Naive B cell (primary cell): ENCODE results near the gene MRPL4. TPM values are rescaled to one million over a fixed set of nuclear protein-coding genes. Genes with fewer than 3 reads are reported as not detected.

Source experiments
- ATAC-seq, 2 donors: fragments of 150-1000 bp; cut with Tn5 transposase; 2 replicates each; pipeline ENCODE4 v1.10.0; 2021; ENCODE audit warnings: low read depth in 2 of 2, mild to moderate bottlenecking in 2 of 2, moderate library complexity in 2 of 2
- DNase-seq: peaks from one replicate; pipeline ENCODE4 v3.0.0; 2022
- H3K27ac Mint-ChIP-seq, 6 donors: one replicate each; pipeline ENCODE4 v1.8.0; 2020 to 2022; ENCODE audit warnings: mild to moderate bottlenecking in 6 of 6, mixed read lengths in 6 of 6, moderate library complexity in 5 of 6, inconsistent platforms in 2 of 6
- H3K27me3 Mint-ChIP-seq, 3 donors: one replicate each; pipeline ENCODE4 v1.8.0; 2021 to 2022; ENCODE audit warnings: mixed read lengths in 3 of 3, mild to moderate bottlenecking in 1 of 3
- H3K36me3 Mint-ChIP-seq, 2 donors: one replicate each; pipeline ENCODE4 v1.8.0; 2020 to 2022; ENCODE audit warnings: mixed read lengths in 2 of 2, inconsistent platforms in 1 of 2, mild to moderate bottlenecking in 1 of 2
- H3K4me1 Mint-ChIP-seq, 3 donors: one replicate each; pipeline ENCODE4 v1.8.0; 2020 to 2022; ENCODE audit warnings: mixed read lengths in 3 of 3, inconsistent platforms in 1 of 3, mild to moderate bottlenecking in 1 of 3, moderate library complexity in 1 of 3
- H3K4me3 Mint-ChIP-seq, 8 donors: one replicate each; pipeline ENCODE4 v1.8.0; 2020 to 2022; ENCODE audit warnings: mild to moderate bottlenecking in 8 of 8, mixed read lengths in 8 of 8, moderate library complexity in 8 of 8, inconsistent platforms in 2 of 8
- H3K9me3 Mint-ChIP-seq, 7 donors: one replicate each; pipeline ENCODE4 v1.8.0; 2020 to 2022; ENCODE audit warnings: mixed read lengths in 7 of 7, mild to moderate bottlenecking in 5 of 7, inconsistent platforms in 2 of 7, moderate library complexity in 1 of 7
- polyA plus RNA-seq, 6 donors: library from polyadenylated mRNA; unstranded; fragments of 300-500 nt; fragmentation: Illumina TruSeq; gene quantifications; one replicate each; pipeline ENCODE4 v1.2.3, GENCODE V29; 2021; ENCODE audit warnings: low read depth in 6 of 6

MRPL4 gene
- polyA plus RNA-seq, 6 donors from 2014 or later: 23.7 to 34.3 (median 27.4) TPM

DNA sequence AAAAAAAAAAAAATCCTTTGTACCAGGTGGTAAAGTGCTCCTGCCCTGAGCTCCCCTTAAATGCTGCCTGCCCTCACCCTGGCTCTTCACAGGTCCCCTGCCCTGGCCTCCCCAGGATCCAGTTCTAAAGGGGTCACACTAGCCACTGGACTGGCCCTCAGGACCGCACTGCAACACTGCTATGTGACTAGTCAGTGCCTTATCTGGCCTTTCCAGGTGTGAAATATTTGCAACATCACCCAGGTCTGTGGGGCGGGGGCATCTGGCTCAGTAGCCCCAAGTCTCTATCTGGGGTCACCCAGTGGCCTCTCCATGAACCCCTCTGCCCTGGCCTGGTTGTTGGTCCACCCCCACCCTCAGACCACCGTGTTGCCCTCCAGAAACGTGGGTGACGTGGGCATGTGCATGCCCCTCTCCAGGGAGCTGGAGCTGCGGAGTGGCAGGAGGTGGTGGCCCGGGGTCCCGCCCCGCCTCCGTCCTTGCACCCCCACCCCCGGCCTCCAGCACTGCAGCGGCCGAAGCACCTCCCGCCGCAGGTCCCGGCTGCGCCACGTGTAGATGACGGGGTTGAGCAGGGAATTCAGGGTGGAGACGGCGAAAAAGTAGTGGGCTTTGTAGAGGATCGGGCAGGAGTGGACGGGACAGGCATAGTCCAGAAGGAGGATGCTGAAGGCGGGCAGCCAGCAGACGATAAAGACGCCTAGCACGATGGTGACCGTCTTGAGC, 28.4 kb upstream of the MRPL4 start:
- Mint-ChIP-seq H3K36me3 (no peaks in the 10 kb centered on the region), H3K4me3 (no peak overlapping the region), H3K4me1 (peaks cover 3 to 13% (median 6%) of the 10 kb centered on the region in 3 donors), H3K9me3 (no peaks in the 10 kb centered on the region), H3K27me3 (peaks cover 0 to 5% (median 0%) of the 10 kb centered on the region in 3 donors), H3K27ac (no peak overlapping the region)
- no peak for ATAC-seq
- DNase-seq: no peak

DNA sequence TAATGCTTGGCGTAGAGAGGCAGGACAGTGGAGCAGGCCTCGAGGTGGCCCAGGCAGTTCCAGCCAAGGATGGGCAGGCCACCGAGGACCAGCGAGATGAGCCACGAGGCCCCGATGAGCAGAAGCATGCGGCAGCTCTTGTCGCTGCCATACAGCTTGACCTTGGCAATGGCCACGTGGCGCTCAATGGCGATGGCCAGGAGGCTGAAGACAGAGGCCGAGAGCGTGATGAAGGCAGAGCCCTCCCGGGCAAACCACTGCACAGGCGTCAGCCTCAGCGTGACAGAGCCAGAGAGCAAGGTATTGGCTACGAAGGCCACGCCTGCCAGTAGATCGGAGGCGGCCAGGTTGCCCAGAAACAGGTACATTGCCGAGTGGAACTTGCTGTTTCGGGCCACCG, 27.7 kb upstream of the MRPL4 start:
- Mint-ChIP-seq H3K4me3 (no peak overlapping the region), H3K27ac (peak overlapping the region in 1 of 6 donors; percentile 44), H3K9me3 (no peaks in the 10 kb centered on the region), H3K27me3 (peaks cover 0 to 5% (median 0%) of the 10 kb centered on the region in 3 donors), H3K36me3 (no peaks in the 10 kb centered on the region), H3K4me1 (peaks cover 7 to 20% (median 11%) of the 10 kb centered on the region in 3 donors)
- ATAC-seq (no peak), DNase-seq (no peak)

DNA sequence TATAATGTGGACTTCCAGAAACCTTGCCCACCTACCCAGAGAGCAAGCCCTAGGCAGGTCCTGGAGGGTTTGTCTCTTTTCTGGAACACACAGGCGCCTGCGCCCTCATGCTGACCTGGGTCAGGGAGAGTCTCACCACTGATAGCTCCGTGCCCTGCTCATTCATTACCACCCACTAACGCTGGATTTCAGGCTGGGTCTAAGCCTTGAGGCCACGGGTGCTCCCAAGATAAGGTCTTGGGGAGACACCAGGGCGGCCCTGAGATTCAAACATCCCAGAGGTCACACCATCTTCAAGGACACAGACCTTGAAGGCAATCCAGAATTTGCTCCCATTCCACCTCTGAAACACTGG, 26.0 kb upstream of the MRPL4 start:
- Mint-ChIP-seq H3K27ac (peak overlapping the region in 2 of 6 donors; percentile 9 to 56), H3K36me3 (no peaks in the 10 kb centered on the region), H3K4me3 (no peak overlapping the region), H3K4me1 (peaks cover 10 to 26% (median 13%) of the 10 kb centered on the region in 3 donors), H3K27me3 (peaks cover 0 to 5% (median 0%) of the 10 kb centered on the region in 3 donors), H3K9me3 (no peaks in the 10 kb centered on the region)
- no peak for ATAC-seq
- no peak for DNase-seq

DNA sequence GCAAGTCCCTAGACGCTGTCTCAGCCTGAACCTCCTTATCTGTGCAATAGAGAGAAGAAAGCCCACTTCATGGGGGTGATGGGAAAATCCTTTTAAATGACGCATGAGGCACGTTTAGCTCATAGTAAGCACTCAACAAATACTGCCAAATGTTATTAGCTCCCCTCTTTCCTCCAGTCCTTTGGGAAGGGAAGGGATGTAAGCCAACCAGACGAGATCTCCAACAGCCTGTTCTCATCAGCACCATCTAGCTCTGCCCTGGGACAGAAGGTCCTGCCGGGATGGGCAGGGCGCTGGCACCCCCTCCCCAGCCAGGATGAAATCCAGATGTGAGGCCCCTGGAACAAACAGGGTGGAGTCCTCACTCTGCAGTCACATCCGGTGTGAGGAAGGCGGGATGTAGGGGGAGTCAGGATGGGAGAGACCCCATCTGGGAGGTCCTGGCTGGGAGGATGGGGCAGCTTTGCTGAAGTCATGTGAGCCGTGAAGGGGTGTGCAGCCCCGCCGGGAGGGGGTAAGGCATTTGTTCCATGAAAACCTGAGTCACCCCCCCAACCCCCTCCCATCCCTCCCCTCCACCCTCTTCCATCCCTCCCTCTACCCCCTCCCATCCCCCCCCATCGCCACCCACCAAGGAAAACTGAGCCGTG, 25.5 kb upstream of the MRPL4 start:
- Mint-ChIP-seq H3K27ac (peak overlapping the region in 2 of 6 donors; percentile 9 to 56), H3K27me3 (peaks cover 0 to 5% (median 0%) of the 10 kb centered on the region in 3 donors), H3K4me3 (no peak overlapping the region), H3K36me3 (no peaks in the 10 kb centered on the region), H3K9me3 (no peaks in the 10 kb centered on the region), H3K4me1 (peaks cover 14 to 27% (median 15%) of the 10 kb centered on the region in 3 donors)
- ATAC-seq: no peak
- DNase-seq: no peak

DNA sequence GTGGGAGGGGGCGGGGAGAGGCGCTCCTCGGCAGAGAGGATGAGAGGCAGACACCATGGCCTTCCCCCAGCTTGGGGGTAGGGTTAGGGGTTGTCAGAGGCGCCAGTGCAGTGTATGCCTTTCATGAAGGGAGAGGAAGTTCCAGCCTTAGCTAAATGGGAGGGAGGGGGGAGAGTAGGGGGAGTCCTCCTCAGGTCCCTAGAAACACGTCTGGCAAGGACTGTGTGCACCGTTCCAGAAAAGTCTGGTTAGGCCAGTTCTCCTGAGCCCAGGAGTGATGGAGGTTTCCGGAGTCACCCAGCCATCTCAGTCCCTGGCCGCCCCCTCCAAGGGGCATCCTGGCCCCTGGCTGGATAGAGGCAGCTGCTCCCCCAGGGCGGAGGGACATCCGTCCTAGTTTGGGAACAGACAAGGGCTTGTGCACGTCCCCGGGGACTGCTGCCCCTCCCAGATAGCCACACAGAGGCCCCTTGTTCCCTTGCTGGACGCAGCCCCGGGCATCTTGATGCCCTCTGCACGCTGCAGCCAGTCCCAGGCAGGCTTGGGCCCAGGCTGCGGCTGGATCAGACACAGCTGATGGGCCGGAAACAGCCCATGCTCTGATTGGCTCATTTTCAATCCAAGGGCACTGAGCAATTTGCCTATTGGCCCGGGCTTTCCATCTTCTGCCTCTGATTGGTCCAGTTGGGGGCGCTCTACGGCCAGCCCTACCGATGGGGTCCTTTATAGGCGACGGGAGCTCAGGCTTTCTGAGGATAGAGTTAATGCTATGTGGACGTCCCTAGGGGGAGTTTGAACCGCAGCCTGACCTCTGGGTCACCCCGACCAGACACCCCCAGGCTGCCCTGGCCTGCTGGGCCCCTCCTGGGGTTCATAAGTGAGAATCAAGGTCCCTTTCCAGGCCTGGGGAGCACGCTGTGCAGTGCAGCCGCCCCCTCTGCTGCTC, 24.7 kb upstream of the MRPL4 start:
- H3K4me1 Mint-ChIP-seq: peaks cover 17 to 34% (median 18%) of the 10 kb centered on the region in 3 donors
- H3K4me3 Mint-ChIP-seq: no peak overlapping the region
- H3K27me3 Mint-ChIP-seq: peaks cover 0 to 5% (median 0%) of the 10 kb centered on the region in 3 donors
- no peak for DNase-seq
- peak overlapping the region in 1 of 6 donors; percentile 9 for H3K27ac Mint-ChIP-seq
- no peaks in the 10 kb centered on the region for H3K9me3 Mint-ChIP-seq
- H3K36me3 Mint-ChIP-seq: no peaks in the 10 kb centered on the region
- ATAC-seq: no peak

DNA sequence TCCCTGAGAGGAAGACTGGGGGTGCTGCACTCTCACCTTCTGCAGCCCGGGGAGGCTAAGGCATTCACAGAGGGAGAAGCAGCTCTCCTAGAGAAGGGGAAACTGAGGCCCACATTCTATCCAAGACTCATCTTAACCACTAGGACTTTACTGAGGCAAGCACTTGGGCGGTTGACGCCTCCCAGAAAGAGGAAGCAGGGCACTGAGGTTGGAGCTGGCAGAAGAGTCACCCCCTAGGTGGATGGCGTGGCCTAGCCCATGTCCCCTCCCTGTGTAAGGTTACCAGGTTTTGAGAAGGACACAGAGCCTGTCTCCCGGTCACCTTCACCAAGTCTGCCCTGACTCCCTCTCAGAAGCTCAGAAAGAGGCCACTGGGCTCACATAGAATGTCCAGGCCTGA, 23.6 kb upstream of the MRPL4 start:
- peak overlapping the region in 4 of 8 donors; percentile 44 to 89 (median 68) for H3K4me3 Mint-ChIP-seq
- no peaks in the 10 kb centered on the region for H3K9me3 Mint-ChIP-seq
- H3K27me3 Mint-ChIP-seq: peaks cover 0 to 5% (median 0%) of the 10 kb centered on the region in 3 donors
- ATAC-seq: no peak
- no peak for DNase-seq
- H3K36me3 Mint-ChIP-seq: no peaks in the 10 kb centered on the region
- peaks cover 18 to 30% (median 20%) of the 10 kb centered on the region in 3 donors for H3K4me1 Mint-ChIP-seq
- peak overlapping the region in 2 of 6 donors; percentile 34 to 93 for H3K27ac Mint-ChIP-seq

DNA sequence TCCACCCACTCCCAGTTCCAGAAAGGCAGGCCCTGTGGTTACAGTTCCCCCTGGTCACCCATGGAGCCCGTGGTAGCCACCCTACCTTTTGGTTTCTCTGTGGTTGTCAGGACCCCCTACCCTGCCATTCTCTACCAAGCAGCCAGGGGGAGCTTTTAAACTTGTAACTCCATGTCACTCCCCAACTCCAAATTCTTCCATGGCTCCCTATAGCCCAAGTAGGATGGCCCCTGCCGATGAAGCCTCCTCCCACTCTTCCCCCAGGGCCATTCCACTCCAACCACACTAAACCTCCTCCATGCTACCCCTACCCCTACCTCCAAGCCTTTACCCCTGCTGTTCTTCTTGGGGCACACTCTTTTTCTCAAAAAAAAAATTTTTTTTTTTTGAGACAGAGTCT, 23.1 kb upstream of the MRPL4 start:
- H3K36me3 Mint-ChIP-seq: no peaks in the 10 kb centered on the region
- H3K4me1 Mint-ChIP-seq: peaks cover 17 to 30% (median 21%) of the 10 kb centered on the region in 3 donors
- H3K4me3 Mint-ChIP-seq: peak overlapping the region in 5 of 8 donors; percentile 60 to 89 (median 78)
- peaks cover 0 to 5% (median 0%) of the 10 kb centered on the region in 3 donors for H3K27me3 Mint-ChIP-seq
- DNase-seq (peak; percentile 57), ATAC-seq (no peak)
- H3K27ac Mint-ChIP-seq: peak overlapping the region in 5 of 6 donors; percentile 30 to 94 (median 57)
- H3K9me3 Mint-ChIP-seq: no peaks in the 10 kb centered on the region

DNA sequence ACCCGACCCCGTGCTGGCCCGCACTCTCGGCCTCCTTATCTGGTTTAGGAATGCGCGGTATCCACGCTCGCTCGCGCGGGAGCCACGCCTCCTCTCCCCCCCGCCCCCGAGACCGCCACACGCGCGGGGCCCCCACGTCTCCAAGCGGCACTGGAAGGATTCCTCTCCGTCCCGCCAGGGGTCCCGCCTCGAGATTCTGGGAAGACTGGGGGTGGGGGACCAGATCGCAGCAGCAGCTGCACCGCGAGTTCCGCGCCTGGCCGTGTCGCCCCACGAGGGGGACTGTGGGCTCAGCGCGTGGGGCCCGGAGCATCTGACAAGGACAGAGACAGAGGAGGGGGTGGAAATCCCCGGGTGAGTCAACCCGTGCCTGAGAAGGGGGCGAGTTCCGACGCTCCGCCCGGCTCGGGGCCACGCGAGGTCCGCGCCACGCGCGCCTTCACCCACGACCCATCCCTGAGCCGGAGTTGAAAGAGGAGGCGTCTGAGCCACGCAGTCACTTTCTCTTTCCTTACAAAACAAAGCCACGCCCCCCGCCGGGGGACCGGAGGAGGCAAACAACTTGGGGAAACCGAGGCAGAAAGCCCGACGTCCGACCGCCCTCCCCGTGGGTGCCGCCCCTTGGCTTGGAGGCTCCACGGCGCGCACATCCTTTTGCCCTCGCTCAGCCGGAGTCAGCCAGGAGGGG, 21.7 kb upstream of the MRPL4 start:
- DNase-seq: peak; percentile 60
- peak overlapping the region; percentile 49 to 96 (median 88) for H3K27ac Mint-ChIP-seq
- ATAC-seq: peak; percentile 62 to 63
- H3K36me3 Mint-ChIP-seq: no peaks in the 10 kb centered on the region
- H3K4me3 Mint-ChIP-seq: peak overlapping the region; percentile 80 to 92 (median 88)
- H3K9me3 Mint-ChIP-seq: no peaks in the 10 kb centered on the region
- peaks cover 15 to 35% (median 27%) of the 10 kb centered on the region in 3 donors for H3K4me1 Mint-ChIP-seq
- H3K27me3 Mint-ChIP-seq: peaks cover 0 to 5% (median 0%) of the 10 kb centered on the region in 3 donors

DNA sequence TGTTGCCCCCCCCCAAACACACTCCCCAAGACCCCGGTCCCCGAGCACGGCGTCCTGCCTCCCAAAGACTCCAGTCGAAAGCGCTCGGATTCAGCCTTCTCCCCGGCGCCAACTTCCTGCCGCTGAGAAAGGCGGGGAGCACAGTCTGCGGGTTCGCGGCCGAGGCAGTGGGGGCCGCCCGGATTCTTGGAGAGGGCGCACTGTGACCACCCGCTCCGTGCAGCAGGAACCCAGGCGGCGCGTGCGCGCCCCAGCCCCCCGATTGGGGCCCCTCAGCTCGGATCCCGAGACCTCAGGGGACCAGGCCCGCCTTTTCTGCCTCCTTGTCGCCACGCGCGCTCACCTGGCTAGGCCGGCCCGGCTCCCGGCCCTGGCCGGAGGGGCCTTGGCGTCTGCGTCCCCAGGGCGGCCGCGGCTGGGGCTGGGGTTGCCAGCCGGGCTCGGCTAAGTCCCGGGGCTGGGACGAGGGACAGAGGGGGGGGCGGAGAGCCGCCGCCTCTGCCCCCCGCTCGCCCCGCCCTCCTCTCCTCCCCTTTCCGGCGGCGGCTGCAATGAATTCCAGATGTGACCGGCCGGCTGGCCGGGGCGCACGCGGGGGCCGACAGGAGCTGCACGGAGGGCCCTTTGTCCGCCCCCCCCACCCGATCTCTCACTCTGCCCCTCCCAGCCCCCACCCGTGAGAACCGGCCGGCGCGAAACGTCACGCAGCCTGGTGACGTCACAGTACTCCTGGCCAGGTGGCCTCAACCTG, 21.0 kb upstream of the MRPL4 start, which contains the start of gene S1PR2:
Gene S1PR2, minus strand, starts transcription at position 471 of the 751 bp plus-strand sequence. CDS start 6,426 bp downstream, outside the sequence.
- no peaks in the 10 kb centered on the region for H3K9me3 Mint-ChIP-seq
- H3K36me3 Mint-ChIP-seq: no peaks in the 10 kb centered on the region
- H3K27me3 Mint-ChIP-seq: peaks cover 0 to 5% (median 0%) of the 10 kb centered on the region in 3 donors
- peak within 1 kb of the TSS; percentile 87 to 96 (median 94) for H3K27ac Mint-ChIP-seq
- DNase-seq (peak; percentile 81), ATAC-seq (peak; percentile 24 to 35)
- H3K4me1 Mint-ChIP-seq: peaks cover 18 to 38% (median 34%) of the 10 kb centered on the region in 3 donors
- peak within 1 kb of the TSS; percentile 80 to 92 (median 88) for H3K4me3 Mint-ChIP-seq

DNA sequence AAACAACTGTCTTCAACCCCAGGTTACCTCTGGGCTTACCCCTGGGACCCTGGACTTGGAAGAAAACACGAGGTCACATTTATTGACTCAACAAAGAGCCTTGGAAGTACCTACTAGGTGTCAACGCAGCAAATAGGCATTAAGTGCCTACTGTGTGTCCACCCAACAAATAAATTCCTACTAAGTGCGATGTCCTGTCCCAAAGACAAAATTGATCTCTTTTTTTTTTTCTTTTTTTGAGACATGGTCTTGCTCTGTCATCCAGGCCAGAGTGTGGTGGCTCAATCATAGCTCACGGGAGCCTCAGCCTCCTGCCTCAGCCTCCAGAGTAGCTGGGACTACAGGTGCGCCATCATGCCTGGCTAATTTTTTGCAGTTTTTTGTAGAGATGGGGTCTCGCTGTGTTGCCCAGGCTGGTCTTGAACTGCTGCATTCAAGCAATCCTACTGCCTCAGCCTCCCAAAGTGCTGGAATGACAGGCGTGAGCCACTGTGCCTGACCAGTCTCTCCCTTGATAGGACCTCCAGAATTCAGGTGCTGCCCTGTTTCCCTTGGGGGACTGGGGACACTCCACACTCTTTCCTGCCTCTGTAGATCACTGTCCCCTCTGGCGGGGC, 20.3 kb upstream of the MRPL4 start:
- DNase-seq (no peak), ATAC-seq (peak in 1 of 2 donors; percentile 27)
- Mint-ChIP-seq H3K4me3 (peak overlapping the region; percentile 77 to 91 (median 86)), H3K27ac (peak overlapping the region; percentile 87 to 96 (median 94)), H3K4me1 (peaks cover 23 to 41% (median 40%) of the 10 kb centered on the region in 3 donors), H3K36me3 (no peaks in the 10 kb centered on the region), H3K9me3 (peaks cover 0 to 2% (median 0%) of the 10 kb centered on the region in 7 donors), H3K27me3 (no peaks in the 10 kb centered on the region)

DNA sequence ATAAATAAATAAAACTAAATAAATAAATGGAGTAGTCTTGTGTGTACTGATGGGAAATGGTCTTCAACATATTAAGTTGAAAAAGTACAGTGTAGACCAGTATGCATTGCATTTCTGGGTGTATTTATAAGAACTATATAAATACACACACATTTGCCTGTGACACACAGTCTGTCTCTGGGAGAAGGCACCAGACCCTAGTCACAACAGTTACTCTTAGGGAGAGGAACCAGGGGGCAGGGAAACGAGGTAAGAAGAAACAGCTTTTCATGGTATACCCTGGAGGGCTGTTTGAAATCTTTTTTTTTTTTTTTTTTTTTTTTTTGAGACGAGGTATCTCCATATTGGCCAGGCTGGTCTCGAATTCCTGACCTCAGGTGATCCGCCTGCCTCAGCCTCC, 18.1 kb upstream of the MRPL4 start:
- Mint-ChIP-seq H3K36me3 (no peaks in the 10 kb centered on the region), H3K4me1 (peaks cover 32 to 50% (median 47%) of the 10 kb centered on the region in 3 donors), H3K27me3 (no peaks in the 10 kb centered on the region), H3K9me3 (peaks cover 0 to 2% (median 0%) of the 10 kb centered on the region in 7 donors), H3K4me3 (no peak overlapping the region), H3K27ac (peak overlapping the region in 3 of 6 donors; percentile 60 to 99 (median 94))
- no peak for DNase-seq
- ATAC-seq: no peak
